ENCODE data around the gene SPATA2L.

- TF ChIP-seq, protein P1, sequence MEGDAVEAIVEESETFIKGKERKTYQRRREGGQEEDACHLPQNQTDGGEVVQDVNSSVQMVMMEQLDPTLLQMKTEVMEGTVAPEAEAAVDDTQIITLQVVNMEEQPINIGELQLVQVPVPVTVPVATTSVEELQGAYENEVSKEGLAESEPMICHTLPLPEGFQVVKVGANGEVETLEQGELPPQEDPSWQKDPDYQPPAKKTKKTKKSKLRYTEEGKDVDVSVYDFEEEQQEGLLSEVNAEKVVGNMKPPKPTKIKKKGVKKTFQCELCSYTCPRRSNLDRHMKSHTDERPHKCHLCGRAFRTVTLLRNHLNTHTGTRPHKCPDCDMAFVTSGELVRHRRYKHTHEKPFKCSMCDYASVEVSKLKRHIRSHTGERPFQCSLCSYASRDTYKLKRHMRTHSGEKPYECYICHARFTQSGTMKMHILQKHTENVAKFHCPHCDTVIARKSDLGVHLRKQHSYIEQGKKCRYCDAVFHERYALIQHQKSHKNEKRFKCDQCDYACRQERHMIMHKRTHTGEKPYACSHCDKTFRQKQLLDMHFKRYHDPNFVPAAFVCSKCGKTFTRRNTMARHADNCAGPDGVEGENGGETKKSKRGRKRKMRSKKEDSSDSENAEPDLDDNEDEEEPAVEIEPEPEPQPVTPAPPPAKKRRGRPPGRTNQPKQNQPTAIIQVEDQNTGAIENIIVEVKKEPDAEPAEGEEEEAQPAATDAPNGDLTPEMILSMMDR (IDR thresholded peaks at IDR 0.05) = no peak
- TF ChIP-seq NRF1 (IDR thresholded peaks at IDR 0.05; ENCODE audit: low read depth, low read length) (no peak), CHD2 (IDR thresholded peaks at IDR 0.05; ENCODE audit: low read length, partially characterized antibody) (no peak), EZH2phosphoT487 (IDR thresholded peaks at IDR 0.05; ENCODE audit: borderline replicate concordance, low read depth) (no peak), RAD21 (IDR thresholded peaks at IDR 0.05; ENCODE audit: low read length) (no peak), POLR2AphosphoS5 (IDR thresholded peaks at IDR 0.05; ENCODE audit: low read depth, low read length) (no peak), JUND (IDR thresholded peaks at IDR 0.05) (no peak), USF2 (IDR thresholded peaks at IDR 0.05; ENCODE audit: borderline replicate concordance, low read depth, low read length) (no peak), IRF3 (IDR thresholded peaks at IDR 0.05; ENCODE audit: low read depth, low read length) (no peak)
- TF ChIP-seq, protein P2, sequence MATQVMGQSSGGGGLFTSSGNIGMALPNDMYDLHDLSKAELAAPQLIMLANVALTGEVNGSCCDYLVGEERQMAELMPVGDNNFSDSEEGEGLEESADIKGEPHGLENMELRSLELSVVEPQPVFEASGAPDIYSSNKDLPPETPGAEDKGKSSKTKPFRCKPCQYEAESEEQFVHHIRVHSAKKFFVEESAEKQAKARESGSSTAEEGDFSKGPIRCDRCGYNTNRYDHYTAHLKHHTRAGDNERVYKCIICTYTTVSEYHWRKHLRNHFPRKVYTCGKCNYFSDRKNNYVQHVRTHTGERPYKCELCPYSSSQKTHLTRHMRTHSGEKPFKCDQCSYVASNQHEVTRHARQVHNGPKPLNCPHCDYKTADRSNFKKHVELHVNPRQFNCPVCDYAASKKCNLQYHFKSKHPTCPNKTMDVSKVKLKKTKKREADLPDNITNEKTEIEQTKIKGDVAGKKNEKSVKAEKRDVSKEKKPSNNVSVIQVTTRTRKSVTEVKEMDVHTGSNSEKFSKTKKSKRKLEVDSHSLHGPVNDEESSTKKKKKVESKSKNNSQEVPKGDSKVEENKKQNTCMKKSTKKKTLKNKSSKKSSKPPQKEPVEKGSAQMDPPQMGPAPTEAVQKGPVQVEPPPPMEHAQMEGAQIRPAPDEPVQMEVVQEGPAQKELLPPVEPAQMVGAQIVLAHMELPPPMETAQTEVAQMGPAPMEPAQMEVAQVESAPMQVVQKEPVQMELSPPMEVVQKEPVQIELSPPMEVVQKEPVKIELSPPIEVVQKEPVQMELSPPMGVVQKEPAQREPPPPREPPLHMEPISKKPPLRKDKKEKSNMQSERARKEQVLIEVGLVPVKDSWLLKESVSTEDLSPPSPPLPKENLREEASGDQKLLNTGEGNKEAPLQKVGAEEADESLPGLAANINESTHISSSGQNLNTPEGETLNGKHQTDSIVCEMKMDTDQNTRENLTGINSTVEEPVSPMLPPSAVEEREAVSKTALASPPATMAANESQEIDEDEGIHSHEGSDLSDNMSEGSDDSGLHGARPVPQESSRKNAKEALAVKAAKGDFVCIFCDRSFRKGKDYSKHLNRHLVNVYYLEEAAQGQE (IDR thresholded peaks at IDR 0.05; ENCODE audit: low read depth, low read length) = no peak
Measured at GRCh38 chr16:89685916-89686315, 15.6 kb downstream of the SPATA2L start.

Data from SK-N-SH (cell line).